ENCODE data around the gene LDLRAD4.

The LDLRAD4 gene

GRCh38 chr18:13316063-13316462 lies 97.5 kb downstream of the LDLRAD4 start:
- no peak for TF ChIP-seq CTCF (IDR thresholded peaks at IDR 0.05; ENCODE audit: low read depth, low read length)
- no peak for DNase-seq (ENCODE audit: low read depth in 2 of 2)

GRCh38 chr18:13317801-13318200 lies 99.2 kb downstream of the LDLRAD4 start:
- no peak overlapping the region for H3K4me3 ChIP-seq (replicated peaks in 1 of 2; ENCODE audit: low read depth in 2 of 2, low read length in 2 of 2)
- DNase-seq (ENCODE audit: low read depth in 2 of 2) = no peak
- no peak for TF ChIP-seq CTCF (IDR thresholded peaks at IDR 0.05; ENCODE audit: low read depth, low read length)

More at GRCh38 chr18:13316063-13316462, 97.5 kb downstream of the LDLRAD4 start:
- H3K4me3 ChIP-seq (replicated peaks in 1 of 2; ENCODE audit: low read depth in 2 of 2, low read length in 2 of 2) = no peak overlapping the region

GRCh38 chr18:13318731-13319501 lies 100.4 kb downstream of the LDLRAD4 start:
- no peak for DNase-seq (ENCODE audit: low read depth in 2 of 2)
- H3K4me3 ChIP-seq (replicated peaks in 1 of 2; ENCODE audit: low read depth in 2 of 2, low read length in 2 of 2) = no peak overlapping the region
- TF ChIP-seq CTCF (IDR thresholded peaks at IDR 0.05; ENCODE audit: low read depth, low read length) = no peak

GRCh38 chr18:13319629-13320028 lies 101.1 kb downstream of the LDLRAD4 start:
- H3K4me3 ChIP-seq (replicated peaks in 1 of 2; ENCODE audit: low read depth in 2 of 2, low read length in 2 of 2) = no peak overlapping the region
- no peak for TF ChIP-seq CTCF (IDR thresholded peaks at IDR 0.05; ENCODE audit: low read depth, low read length)
- DNase-seq (ENCODE audit: low read depth in 2 of 2) = no peak

GRCh38 chr18:13320096-13320495 lies 101.5 kb downstream of the LDLRAD4 start:
- H3K4me3 ChIP-seq (replicated peaks in 1 of 2; ENCODE audit: low read depth in 2 of 2, low read length in 2 of 2) = no peak overlapping the region
- DNase-seq (ENCODE audit: low read depth in 2 of 2) = no peak
- no peak for TF ChIP-seq CTCF (IDR thresholded peaks at IDR 0.05; ENCODE audit: low read depth, low read length)

- TF ChIP-seq CTCF (IDR thresholded peaks at IDR 0.05; ENCODE audit: low read depth, low read length) = no peak
- DNase-seq (ENCODE audit: low read depth in 2 of 2) = no peak
- no peak overlapping the region for H3K4me3 ChIP-seq (replicated peaks in 1 of 2; ENCODE audit: low read depth in 2 of 2, low read length in 2 of 2)
Observed at GRCh38 chr18:13320891-13321425, 102.4 kb downstream of the LDLRAD4 start.
